Activated T-helper 1 cell treated with anti-CD3 and anti-CD28 coated beads, Interleukin-12 subunit alpha, Interleukin-12 subunit beta, Interleukin-2, Interleukin-4 antibody, amounts not matched to agents 30 ng/mL and 10 ng/mL and 1 ng/mL, durations not matched to agents 14 hours and 24 hours and 36 hours (primary cell): ENCODE results near the gene LRRC25. TPM values are rescaled to one million over a fixed set of nuclear protein-coding genes. Genes with fewer than 3 reads are reported as not detected.

Experiments
- DNase-seq: peaks from one replicate; pipeline ENCODE4 v3.0.0; 2021; ENCODE audit warnings: low spot score
- H3K27ac Mint-ChIP-seq: one replicate; pipeline ENCODE4 v1.8.0; 2021; ENCODE audit warnings: mild to moderate bottlenecking, mixed read lengths
- H3K27me3 Mint-ChIP-seq: one replicate; pipeline ENCODE4 v1.8.0; 2022; ENCODE audit warnings: mild to moderate bottlenecking, moderate library complexity, mixed read lengths; ENCODE audit not compliant: insufficient read depth
- H3K36me3 Mint-ChIP-seq: one replicate; pipeline ENCODE4 v1.8.0; 2021; ENCODE audit warnings: low read depth, mixed read lengths
- H3K4me1 Mint-ChIP-seq: one replicate; pipeline ENCODE4 v1.8.0; 2021; ENCODE audit warnings: low read depth, mixed read lengths
- H3K4me3 Mint-ChIP-seq: one replicate; pipeline ENCODE4 v1.8.0; 2021; ENCODE audit warnings: mild to moderate bottlenecking, moderate library complexity, mixed read lengths
- H3K9me3 Mint-ChIP-seq: one replicate; pipeline ENCODE4 v1.8.0; 2021; ENCODE audit warnings: mixed read lengths
- intact Hi-C: fragments of 100-400 bp; cut with micrococcal nuclease; formaldehyde crosslinking; loops from one replicate; pipeline ENCODE4 v1.15.1; 2024
- total RNA-seq: library from RNA; stranded (reverse); gene quantifications from 2 replicates; pipeline ENCODE4 v1.2.3, GENCODE V29; 2022

LRRC25 gene
- total RNA-seq, 1 donor from 2014 or later = not detected

DNA sequence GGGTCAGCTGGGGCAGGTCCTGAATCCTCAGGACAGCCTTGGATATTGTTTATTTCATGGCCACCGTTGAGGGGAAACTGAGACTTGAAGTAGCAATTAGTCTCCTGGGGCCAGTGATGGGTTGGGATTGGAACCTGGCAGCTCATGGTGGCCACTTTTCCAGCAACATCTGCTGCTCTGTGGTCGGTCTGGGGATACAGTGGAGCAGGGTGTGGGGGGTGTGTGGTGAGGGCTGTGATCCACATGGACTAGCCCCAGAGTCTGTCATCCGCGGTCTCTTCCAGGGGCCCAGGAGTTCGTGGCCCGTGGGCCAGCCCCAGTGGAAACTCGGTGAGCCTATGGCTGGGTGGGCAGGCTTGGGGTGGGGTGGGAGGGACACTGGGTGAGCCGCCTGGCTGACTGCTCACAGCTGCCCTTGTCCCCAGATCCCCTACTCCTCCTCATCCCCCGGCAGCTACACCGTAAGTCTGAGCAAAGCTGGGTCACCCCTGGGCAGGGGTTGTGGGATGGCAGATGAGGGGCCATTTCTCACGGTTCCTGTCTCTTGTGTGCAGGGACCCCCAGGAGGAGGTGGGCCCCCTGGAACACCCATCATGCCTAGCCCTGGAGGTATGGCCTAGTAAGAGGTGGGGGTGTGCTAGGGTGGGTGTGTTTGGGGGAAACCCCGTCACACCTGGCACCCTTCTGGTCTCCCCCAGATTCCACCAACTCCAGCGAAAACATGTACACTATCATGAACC, 35.0 kb upstream of the LRRC25 start:
- peak overlapping the region; percentile 26 for H3K4me3 Mint-ChIP-seq

DNA sequence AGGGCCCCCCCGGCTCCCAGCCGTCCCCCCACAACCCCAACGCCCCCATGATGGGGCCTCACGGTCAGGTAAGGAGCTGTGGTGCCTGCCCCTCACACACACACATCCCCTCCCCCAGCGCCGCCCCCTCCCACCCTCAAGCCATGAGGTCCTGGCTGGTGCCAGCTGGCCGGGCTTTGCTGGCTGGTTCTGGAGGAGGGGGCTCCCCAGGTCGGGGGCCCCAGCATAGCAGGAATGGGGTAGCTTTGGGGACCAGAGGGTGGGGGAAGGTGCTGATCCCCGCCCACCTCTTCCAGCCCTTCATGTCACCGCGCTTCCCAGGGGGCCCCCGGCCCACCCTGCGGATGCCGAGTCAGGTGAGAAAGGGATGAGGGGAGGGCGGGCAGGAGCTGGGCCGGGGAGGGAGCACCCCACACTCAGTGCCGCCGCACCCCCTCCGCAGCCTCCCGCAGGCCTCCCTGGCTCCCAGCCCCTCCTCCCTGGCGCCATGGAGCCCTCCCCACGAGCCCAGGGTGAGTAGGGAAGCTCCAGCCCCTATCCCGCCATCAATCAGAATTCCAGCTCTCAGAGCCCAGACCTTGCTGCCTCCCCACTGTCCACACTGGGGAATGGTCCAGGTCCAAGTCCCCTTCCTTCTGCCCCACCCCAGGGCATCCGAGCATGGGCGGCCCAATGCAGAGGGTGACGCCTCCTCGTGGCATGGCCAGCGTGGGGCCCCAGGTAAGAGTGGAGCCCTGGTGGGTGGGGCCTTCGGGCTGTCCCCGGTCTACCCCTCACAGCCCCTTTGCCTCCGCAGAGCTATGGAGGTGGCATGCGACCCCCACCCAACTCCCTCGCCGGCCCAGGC, 34.2 kb upstream of the LRRC25 start:
- H3K4me1 Mint-ChIP-seq = no peaks in the 10 kb centered on the region
- intact Hi-C loops = no loop called here
- no peak overlapping the region for H3K4me3 Mint-ChIP-seq
- H3K36me3 Mint-ChIP-seq = peaks cover 7% of the 10 kb centered on the region
- DNase-seq = no peak
- no peak overlapping the region for H3K27ac Mint-ChIP-seq
- peaks cover 2% of the 10 kb centered on the region for H3K27me3 Mint-ChIP-seq
- H3K9me3 Mint-ChIP-seq = no peaks in the 10 kb centered on the region

More for the DNA sequence above, 35.0 kb upstream of the LRRC25 start:
- Mint-ChIP-seq H3K9me3 (no peaks in the 10 kb centered on the region), H3K27ac (no peak overlapping the region), H3K4me1 (no peaks in the 10 kb centered on the region), H3K36me3 (peaks cover 7% of the 10 kb centered on the region), H3K27me3 (peaks cover 2% of the 10 kb centered on the region)
- DNase-seq = no peak
- intact Hi-C loops = no loop called here

DNA sequence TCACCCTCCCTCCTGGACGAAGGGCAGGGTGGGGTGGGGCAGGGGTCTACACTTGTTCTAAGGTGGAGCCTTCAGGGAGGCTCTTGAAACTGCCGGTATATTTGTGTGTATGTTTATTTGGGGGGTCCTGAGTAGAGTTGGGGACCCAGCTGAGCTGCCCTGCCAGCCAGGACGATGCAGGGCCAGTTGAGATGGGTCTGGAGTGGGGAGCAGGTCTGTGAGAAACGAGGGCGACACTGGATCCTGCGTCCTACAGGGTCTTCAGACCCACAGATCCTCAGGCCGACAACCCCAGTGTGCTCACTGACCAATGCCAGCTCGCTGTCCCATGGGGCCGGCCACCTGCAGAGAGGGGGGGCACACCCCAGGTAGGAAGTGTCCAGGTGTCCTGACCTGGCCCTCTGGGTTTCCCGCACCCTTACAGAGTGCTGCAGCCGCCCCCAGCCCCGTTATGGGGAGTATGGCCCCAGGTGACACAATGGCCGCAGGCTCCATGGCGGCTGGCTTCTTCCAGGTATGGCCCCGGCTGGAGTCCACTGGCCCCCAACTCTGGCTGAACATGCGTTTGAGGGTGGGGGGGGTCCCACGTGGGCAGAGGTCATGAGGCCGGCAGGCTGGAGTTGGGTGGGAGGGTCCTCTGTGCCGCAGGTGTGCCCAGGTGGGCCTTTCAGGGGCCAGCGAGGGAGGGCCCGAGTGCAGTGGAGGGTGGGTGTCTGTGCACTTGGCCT, 33.2 kb upstream of the LRRC25 start:
- H3K4me3 Mint-ChIP-seq = no peak overlapping the region
- no peaks in the 10 kb centered on the region for H3K27me3 Mint-ChIP-seq
- intact Hi-C loops = no loop called here
- H3K27ac Mint-ChIP-seq = no peak overlapping the region
- no peak for DNase-seq
- peaks cover 2% of the 10 kb centered on the region for H3K36me3 Mint-ChIP-seq
- peaks cover 5% of the 10 kb centered on the region for H3K4me1 Mint-ChIP-seq
- H3K9me3 Mint-ChIP-seq = no peaks in the 10 kb centered on the region

GRCh38 chr19:18429717-18430416, 32.4 kb upstream of the LRRC25 start:
- Mint-ChIP-seq H3K4me1 (peaks cover 5% of the 10 kb centered on the region), H3K27me3 (no peaks in the 10 kb centered on the region), H3K9me3 (no peaks in the 10 kb centered on the region), H3K36me3 (peaks cover 2% of the 10 kb centered on the region), H3K27ac (no peak overlapping the region), H3K4me3 (peak overlapping the region; percentile 22)
- DNase-seq = no peak
- intact Hi-C loops = loop anchor here (1.0 kb wide), 1 partner anchor 9 kb away; no protein-coding TSS in a partner anchor

- Mint-ChIP-seq H3K9me3 (no peaks in the 10 kb centered on the region), H3K4me1 (peaks cover 9% of the 10 kb centered on the region), H3K4me3 (peak overlapping the region; percentile 49), H3K27ac (peak overlapping the region; percentile 40), H3K27me3 (no peaks in the 10 kb centered on the region), H3K36me3 (peaks cover 2% of the 10 kb centered on the region)
- intact Hi-C loops = loop anchor here (1.0 kb wide), 1 partner anchor 8 kb away; no protein-coding TSS in a partner anchor
- DNase-seq = peak; percentile 79
Observed at GRCh38 chr19:18428787-18429674, 31.6 kb upstream of the LRRC25 start.

- intact Hi-C loops = no loop called here
- H3K4me1 Mint-ChIP-seq = peaks cover 12% of the 10 kb centered on the region
- H3K27ac Mint-ChIP-seq = no peak overlapping the region
- DNase-seq = no peak
- no peak overlapping the region for H3K4me3 Mint-ChIP-seq
- peaks cover 2% of the 10 kb centered on the region for H3K36me3 Mint-ChIP-seq
- no peaks in the 10 kb centered on the region for H3K27me3 Mint-ChIP-seq
- no peaks in the 10 kb centered on the region for H3K9me3 Mint-ChIP-seq
Observed at GRCh38 chr19:18428173-18428786, 30.9 kb upstream of the LRRC25 start.

DNA sequence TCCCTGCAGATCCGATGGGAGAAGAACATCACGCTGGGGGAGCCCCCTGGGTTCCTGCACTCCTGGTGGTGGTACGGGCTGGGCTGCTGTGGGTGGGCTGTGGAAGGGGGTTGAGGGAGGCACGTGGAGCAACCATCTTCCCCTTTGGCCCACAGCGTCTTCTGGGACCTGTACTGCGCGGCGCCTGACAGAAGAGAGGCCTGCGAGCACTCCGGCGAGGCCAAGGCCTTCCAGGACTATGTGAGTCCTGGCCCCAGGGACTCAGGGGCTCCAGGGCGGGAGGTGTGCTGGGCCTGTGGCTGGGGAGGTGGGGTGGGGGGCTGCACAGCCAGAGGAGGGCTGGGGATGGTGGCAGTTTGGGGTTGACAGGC, 30.3 kb upstream of the LRRC25 start:
- intact Hi-C loops = no loop called here
- no peak for DNase-seq
- no peaks in the 10 kb centered on the region for H3K27me3 Mint-ChIP-seq
- H3K36me3 Mint-ChIP-seq = peaks cover 4% of the 10 kb centered on the region
- peaks cover 18% of the 10 kb centered on the region for H3K4me1 Mint-ChIP-seq
- H3K9me3 Mint-ChIP-seq = no peaks in the 10 kb centered on the region
- no peak overlapping the region for H3K4me3 Mint-ChIP-seq
- no peak overlapping the region for H3K27ac Mint-ChIP-seq

DNA sequence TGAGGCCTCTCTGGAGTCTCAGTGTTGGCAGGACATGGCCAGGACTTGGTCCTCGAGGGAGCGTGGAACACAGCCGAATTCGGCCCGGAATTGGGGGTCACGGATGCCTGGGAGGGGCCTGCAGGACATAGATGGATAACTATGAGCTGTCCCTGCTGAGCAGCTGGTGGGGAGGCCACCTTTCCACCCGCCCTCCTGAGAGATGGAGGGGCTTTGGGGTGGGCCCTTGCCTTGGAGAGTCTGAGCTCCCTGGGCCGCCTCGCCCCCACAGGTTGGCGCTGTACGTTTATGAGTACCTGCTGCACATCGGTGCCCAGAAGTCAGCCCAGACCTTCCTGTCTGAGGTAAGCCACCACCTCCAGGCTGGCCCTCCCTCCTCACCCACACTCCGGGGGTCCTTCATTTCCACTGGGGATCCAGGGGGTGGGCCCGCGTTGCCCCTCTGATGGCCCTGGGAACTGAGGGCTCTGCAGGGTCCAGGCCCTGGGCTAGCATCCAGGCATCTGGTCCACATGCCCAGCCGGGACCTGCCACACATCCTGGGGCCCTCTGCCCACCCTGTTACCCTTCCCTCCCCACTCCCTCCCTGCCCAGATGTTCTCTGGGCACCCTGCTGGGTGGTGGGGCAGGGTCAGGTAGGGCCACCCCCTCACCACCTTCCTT, 29.8 kb upstream of the LRRC25 start:
- H3K9me3 Mint-ChIP-seq = no peaks in the 10 kb centered on the region
- intact Hi-C loops = no loop called here
- no peak for DNase-seq

GRCh38 chr19:18426416-18426767, 29.0 kb upstream of the LRRC25 start:
- H3K36me3 Mint-ChIP-seq = peaks cover 5% of the 10 kb centered on the region

More for the DNA sequence above, 29.8 kb upstream of the LRRC25 start:
- Mint-ChIP-seq H3K4me3 (no peak overlapping the region), H3K36me3 (peaks cover 5% of the 10 kb centered on the region), H3K27me3 (no peaks in the 10 kb centered on the region), H3K4me1 (peaks cover 23% of the 10 kb centered on the region), H3K27ac (no peak overlapping the region)

DNA sequence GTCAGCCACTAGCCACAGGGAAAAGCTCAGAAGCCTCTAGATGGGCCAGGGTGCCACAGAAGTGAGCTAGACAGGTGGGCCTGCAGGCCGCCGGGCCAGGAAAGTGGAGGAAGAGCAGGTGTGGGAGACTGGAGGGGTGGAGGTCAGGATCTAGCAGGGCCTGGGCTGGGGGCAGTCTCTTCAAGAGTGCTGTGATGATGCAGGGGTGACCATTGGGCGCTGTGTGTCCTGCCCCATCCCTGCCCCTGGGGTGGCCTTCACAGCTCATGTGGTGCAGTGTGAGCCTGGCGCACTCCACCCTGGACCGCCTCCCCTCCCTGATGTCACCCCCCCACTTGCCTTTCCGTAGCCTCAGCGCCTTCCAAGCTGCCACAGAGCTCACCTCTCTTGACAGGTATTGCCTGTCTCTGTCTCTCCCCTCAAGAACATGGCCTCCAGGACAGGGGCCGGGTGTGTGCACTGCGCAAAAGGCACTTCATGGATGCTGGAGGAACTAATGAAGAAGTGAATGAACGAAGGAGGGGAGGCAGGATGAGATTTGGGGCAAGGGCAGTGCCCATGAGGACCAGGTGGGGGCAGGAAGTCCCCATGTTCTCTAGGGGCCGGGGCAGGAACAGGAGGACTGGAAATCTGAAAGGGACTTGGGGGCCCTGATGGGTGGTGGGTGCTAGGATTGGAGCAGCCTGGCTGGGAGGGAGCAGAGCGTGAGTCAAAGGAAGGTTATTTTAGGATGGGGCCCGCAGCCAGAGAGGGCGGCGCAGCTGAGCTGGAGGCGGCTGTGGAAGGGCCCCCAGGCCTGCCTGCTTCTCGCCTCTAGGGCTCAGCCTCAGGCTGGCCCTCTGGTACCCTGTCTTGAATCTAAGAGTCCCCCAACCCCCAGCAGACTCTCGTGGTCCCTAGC, 28.3 kb upstream of the LRRC25 start:
- Mint-ChIP-seq H3K27me3 (no peaks in the 10 kb centered on the region), H3K27ac (peak overlapping the region; percentile 61), H3K36me3 (peaks cover 5% of the 10 kb centered on the region), H3K9me3 (no peaks in the 10 kb centered on the region), H3K4me3 (no peak overlapping the region), H3K4me1 (peaks cover 37% of the 10 kb centered on the region)
- DNase-seq = no peak
- intact Hi-C loops = no loop called here

More at GRCh38 chr19:18426416-18426767, 29.0 kb upstream of the LRRC25 start:
- H3K4me1 Mint-ChIP-seq = peaks cover 31% of the 10 kb centered on the region
- no peak overlapping the region for H3K27ac Mint-ChIP-seq
- intact Hi-C loops = no loop called here
- no peaks in the 10 kb centered on the region for H3K9me3 Mint-ChIP-seq
- no peak overlapping the region for H3K4me3 Mint-ChIP-seq
- H3K27me3 Mint-ChIP-seq = no peaks in the 10 kb centered on the region
- DNase-seq = no peak
